GM12878 (cell line): ENCODE data around the gene ANKRD36C. TPM values are rescaled to one million over a fixed set of nuclear protein-coding genes. Genes with fewer than 3 reads are reported as not detected.
"Not testable (repeated sequence)": the region's sequence is repeated elsewhere in the genome, so short reads cannot be mapped to it uniquely, and the experiment has no call there.

Experiments
- ATAC-seq: fragments of 200-7000 bp; cut with Tn5 transposase; 3 replicates; pipeline ENCODE4 v1.9.1; 2020; ENCODE audit warnings: mild to moderate bottlenecking, moderate library complexity
- BruUV-seq: library from RNA; stranded (reverse); fragments of 400-500 nt; replicated peaks from 2 replicates; lab custom pipeline; 2021; lab: Mats Ljungman, UMichigan
- CTCF ChIA-PET: fragments of 300-600 bp; sonication (Branson Sonifier 250); formaldehyde crosslinking; extraction: SDS; loops from one replicate; lab custom pipeline; 2021; ENCODE audit warnings: inconsistent platforms; lab: Yijun Ruan, JAX
- POLR2A ChIA-PET: fragments of 350-600 bp; formaldehyde crosslinking; extraction: SDS; loops from one replicate; lab custom pipeline; 2021; ENCODE audit warnings: inconsistent platforms; lab: Charles Lee
- RAD21 ChIA-PET: fragments of 300-600 bp; sonication (Branson Sonifier 250); formaldehyde crosslinking; loops from one replicate; lab custom pipeline; 2023; ENCODE audit warnings: antibody characterized with exemption; ENCODE audit not compliant: unreplicated experiment; lab: Charles Lee
- SMC1A ChIA-PET: fragments of 300-600 bp; sonication (Branson Sonifier 250); formaldehyde crosslinking; loops from one replicate; lab custom pipeline; 2023; ENCODE audit not compliant: unreplicated experiment, uncharacterized antibody; lab: Charles Lee
- DNase-seq: peaks from one replicate; pipeline ENCODE4 v3.0.0-alpha.2; 2011; ENCODE audit warnings: low read depth, low spot score
- FAIRE-seq: peaks from 3 replicates; lab custom pipeline; 2011; peaks lifted over from hg19 to GRCh38; lab: Jason Lieb, UNC
- H2AFZ ChIP-seq: 2 replicates; pipeline ENCODE4 v1.6.0; 2011; ENCODE audit warnings: low read depth, low read length, control low read depth; ENCODE audit not compliant: control insufficient read depth
- H3K27ac ChIP-seq: 2 replicates; pipeline ENCODE4 v1.5.1; 2011; ENCODE audit warnings: control low read depth; ENCODE audit not compliant: control insufficient read depth, insufficient read depth
- H3K27me3 ChIP-seq, 2 experiments: replicated peaks in 1 of 2; 2 replicates each; pipeline versions ENCODE4 v1.6.0 to v1.6.1; 2011; ENCODE audit warnings: low read length in 1 of 2; ENCODE audit not compliant: control insufficient read depth in 2 of 2, insufficient read depth in 2 of 2
- H3K36me3 ChIP-seq, 2 experiments: 2 replicates each; pipeline ENCODE4 v1.5.1; 2011; ENCODE audit warnings: low read length in 1 of 2; ENCODE audit not compliant: control insufficient read depth in 2 of 2, insufficient read depth in 2 of 2
- H3K4me1 ChIP-seq: 2 replicates; pipeline ENCODE4 v1.6.1; 2011; ENCODE audit warnings: mild to moderate bottlenecking, low read length, moderate library complexity, mixed read lengths; ENCODE audit not compliant: control insufficient read depth, insufficient read depth
- H3K4me2 ChIP-seq: 2 replicates; pipeline ENCODE4 v1.6.0; 2011; ENCODE audit warnings: control low read depth; ENCODE audit not compliant: control insufficient read depth, insufficient read depth
- H3K4me3 ChIP-seq: fragments of 200-600 bp; sonication (generic); 2 replicates; pipeline ENCODE4 v1.5.1; 2016
- H3K79me2 ChIP-seq: 2 replicates; pipeline ENCODE4 v1.6.0; 2011; ENCODE audit warnings: low read length; ENCODE audit not compliant: control insufficient read depth, insufficient read depth
- H3K9ac ChIP-seq: 2 replicates; pipeline ENCODE4 v1.8.0; 2011; ENCODE audit warnings: low read length, control low read depth, mixed read lengths; ENCODE audit not compliant: control insufficient read depth, insufficient read depth
- H3K9me3 ChIP-seq: replicated peaks from 3 replicates; pipeline ENCODE4 v1.5.1; 2011; ENCODE audit warnings: mild to moderate bottlenecking, low read length; ENCODE audit not compliant: control insufficient read depth, insufficient read depth
- H4K20me1 ChIP-seq: 2 replicates; pipeline ENCODE4 v1.6.0; 2011; ENCODE audit not compliant: control insufficient read depth, insufficient read depth
- E4F1 ChIP-seq: fragments of 450-650 bp; IDR thresholded peaks from 2 replicates; pipeline ENCODE4 v1.6.1; 2018; ENCODE audit warnings: borderline replicate concordance, mild to moderate bottlenecking; ENCODE audit not compliant: partially characterized antibody
- NKRF ChIP-seq: fragments of 450-650 bp; conservative IDR thresholded peaks from 2 replicates; pipeline ENCODE4 v1.6.1; 2017; ENCODE audit warnings: mild to moderate bottlenecking, moderate library complexity
- WGBS: methylation state at CpG from one replicate; pipeline ENCODE4 v1.1.6; 2016; ENCODE audit warnings: low lambda C conversion rate; ENCODE audit not compliant: insufficient replicate concordance, insufficient coverage; ENCODE audit errors: missing lambda C conversion rate; 5-methylcytosine and 5-hydroxymethylcytosine counted together
- in situ Hi-C: fragments of 300-500 bp; cut with MboI; formaldehyde crosslinking; loops from 9 replicates; pipeline ENCODE4 v1.14.3; 2018; ENCODE audit warnings: mixed read lengths
- intact Hi-C: fragments of 100-400 bp; cut with micrococcal nuclease; formaldehyde crosslinking; loops from one replicate; pipeline ENCODE4 v1.14.2; 2022; ENCODE audit not compliant: unreplicated experiment
- polyA plus RNA-seq, 11 experiments: library from polyadenylated mRNA; depleted of rRNA in 4 of 11; unstranded in 6 of 11; stranded (reverse) in 5 of 11; fragments of >200 nt; fragmentation: Nextera tagmentation in 4 of 11; fragmentation: Illumina TruSeq in 1 of 11; extraction: Ambion mirVana in 4 of 11; extraction: Trizol in 1 of 11; gene quantifications; 1 replicate in 1 of 11; 2 replicates in 10 of 11; pipeline versions ENCODE4 v1.2.1 to v1.2.3, GENCODE V29; 2011 to 2016; ENCODE audit warnings: inconsistent platforms in 2 of 11, missing spikeins in 2 of 11, low read depth in 1 of 11
- total RNA-seq, 4 experiments: library from RNA; depleted of rRNA in 3 of 4; stranded (reverse); fragments of >200 nt in 3 of 4; fragmentation: Illumina TruSeq in 1 of 4; extraction: Trizol in 1 of 4; gene quantifications; 2 replicates each; pipeline versions ENCODE4 v1.2.1 to v1.2.3, GENCODE V29; 2013 to 2021
- TF ChIP-seq, protein P1 (sequence below): IDR thresholded peaks from 2 replicates; pipeline ENCODE4 v1.6.1; 2011; ENCODE audit warnings: low read depth, low read length, improper control_type of control experiment, borderline replicate concordance
- TF ChIP-seq, protein P2 (sequence below): fragments of 450-650 bp; IDR thresholded peaks from 2 replicates; pipeline ENCODE4 v1.6.1; 2017; ENCODE audit warnings: mild to moderate bottlenecking, moderate library complexity
- TF ChIP-seq, protein P3 (sequence below): IDR thresholded peaks from 2 replicates; pipeline ENCODE4 v1.6.1; 2012; ENCODE audit warnings: low read depth, low read length, improper control_type of control experiment

Gene ANKRD36C
- total and polyA plus RNA-seq, 10 of the 15 experiments (the other 5 are each of a cell fraction or from before 2014, with no cell fraction given) = 3.2 to 39.8 (median 19.5) TPM

GRCh38 chr2:95813311-95813710 lies 178.3 kb downstream of the ANKRD36C start:
- FAIRE-seq, H3K36me3 ChIP-seq, H3K4me1 ChIP-seq, H3K79me2 ChIP-seq, SMC1A ChIA-PET, RAD21 ChIA-PET, DNase-seq, H3K9me3 ChIP-seq, H3K4me3 ChIP-seq, H2AFZ ChIP-seq, CTCF ChIA-PET, intact Hi-C loops, H3K9ac ChIP-seq, ATAC-seq, H3K27ac ChIP-seq, H3K4me2 ChIP-seq, H4K20me1 ChIP-seq, H3K27me3 ChIP-seq, POLR2A ChIA-PET, in situ Hi-C loops, BruUV-seq: not testable (repeated sequence)
- WGBS = 45% methylated on average over 1 of the region's 1 CpG

- in situ Hi-C loops = no loop called here
- no peak overlapping the region for H3K27ac ChIP-seq
- no peaks in the 10 kb centered on the region for H3K79me2 ChIP-seq
- H3K4me1 ChIP-seq = no peaks in the 10 kb centered on the region
- no peaks in the 10 kb centered on the region for H3K9me3 ChIP-seq
- BruUV-seq = no TSS peak
- DNase-seq (no peak), ATAC-seq (no peak), FAIRE-seq (no peak)
- intact Hi-C loops = no loop called here
- H3K36me3 ChIP-seq = no peaks in the 10 kb centered on the region
- H3K4me2 ChIP-seq = no peak overlapping the region
- ChIA-PET POLR2A (no interaction called here), RAD21 (no interaction called here), CTCF (no interaction called here), SMC1A (no interaction called here)
- whole genome bisulfite sequencing = 74% methylated on average over 14 of the region's 14 CpGs
- no peak overlapping the region for H3K9ac ChIP-seq
- H3K4me3 ChIP-seq = no peak overlapping the region
- no peaks in the 10 kb centered on the region for H3K27me3 ChIP-seq
- H2AFZ ChIP-seq = no peak overlapping the region
- no peaks in the 10 kb centered on the region for H4K20me1 ChIP-seq
- TF ChIP-seq, protein P1, sequence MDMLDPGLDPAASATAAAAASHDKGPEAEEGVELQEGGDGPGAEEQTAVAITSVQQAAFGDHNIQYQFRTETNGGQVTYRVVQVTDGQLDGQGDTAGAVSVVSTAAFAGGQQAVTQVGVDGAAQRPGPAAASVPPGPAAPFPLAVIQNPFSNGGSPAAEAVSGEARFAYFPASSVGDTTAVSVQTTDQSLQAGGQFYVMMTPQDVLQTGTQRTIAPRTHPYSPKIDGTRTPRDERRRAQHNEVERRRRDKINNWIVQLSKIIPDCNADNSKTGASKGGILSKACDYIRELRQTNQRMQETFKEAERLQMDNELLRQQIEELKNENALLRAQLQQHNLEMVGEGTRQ = no peak
- TF ChIP-seq NKRF (no peak), E4F1 (no peak)
- TF ChIP-seq, protein P2, sequence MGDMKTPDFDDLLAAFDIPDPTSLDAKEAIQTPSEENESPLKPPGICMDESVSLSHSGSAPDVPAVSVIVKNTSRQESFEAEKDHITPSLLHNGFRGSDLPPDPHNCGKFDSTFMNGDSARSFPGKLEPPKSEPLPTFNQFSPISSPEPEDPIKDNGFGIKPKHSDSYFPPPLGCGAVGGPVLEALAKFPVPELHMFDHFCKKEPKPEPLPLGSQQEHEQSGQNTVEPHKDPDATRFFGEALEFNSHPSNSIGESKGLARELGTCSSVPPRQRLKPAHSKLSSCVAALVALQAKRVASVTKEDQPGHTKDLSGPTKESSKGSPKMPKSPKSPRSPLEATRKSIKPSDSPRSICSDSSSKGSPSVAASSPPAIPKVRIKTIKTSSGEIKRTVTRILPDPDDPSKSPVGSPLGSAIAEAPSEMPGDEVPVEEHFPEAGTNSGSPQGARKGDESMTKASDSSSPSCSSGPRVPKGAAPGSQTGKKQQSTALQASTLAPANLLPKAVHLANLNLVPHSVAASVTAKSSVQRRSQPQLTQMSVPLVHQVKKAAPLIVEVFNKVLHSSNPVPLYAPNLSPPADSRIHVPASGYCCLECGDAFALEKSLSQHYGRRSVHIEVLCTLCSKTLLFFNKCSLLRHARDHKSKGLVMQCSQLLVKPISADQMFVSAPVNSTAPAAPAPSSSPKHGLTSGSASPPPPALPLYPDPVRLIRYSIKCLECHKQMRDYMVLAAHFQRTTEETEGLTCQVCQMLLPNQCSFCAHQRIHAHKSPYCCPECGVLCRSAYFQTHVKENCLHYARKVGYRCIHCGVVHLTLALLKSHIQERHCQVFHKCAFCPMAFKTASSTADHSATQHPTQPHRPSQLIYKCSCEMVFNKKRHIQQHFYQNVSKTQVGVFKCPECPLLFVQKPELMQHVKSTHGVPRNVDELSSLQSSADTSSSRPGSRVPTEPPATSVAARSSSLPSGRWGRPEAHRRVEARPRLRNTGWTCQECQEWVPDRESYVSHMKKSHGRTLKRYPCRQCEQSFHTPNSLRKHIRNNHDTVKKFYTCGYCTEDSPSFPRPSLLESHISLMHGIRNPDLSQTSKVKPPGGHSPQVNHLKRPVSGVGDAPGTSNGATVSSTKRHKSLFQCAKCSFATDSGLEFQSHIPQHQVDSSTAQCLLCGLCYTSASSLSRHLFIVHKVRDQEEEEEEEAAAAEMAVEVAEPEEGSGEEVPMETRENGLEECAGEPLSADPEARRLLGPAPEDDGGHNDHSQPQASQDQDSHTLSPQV = no peak
- TF ChIP-seq, protein P3, sequence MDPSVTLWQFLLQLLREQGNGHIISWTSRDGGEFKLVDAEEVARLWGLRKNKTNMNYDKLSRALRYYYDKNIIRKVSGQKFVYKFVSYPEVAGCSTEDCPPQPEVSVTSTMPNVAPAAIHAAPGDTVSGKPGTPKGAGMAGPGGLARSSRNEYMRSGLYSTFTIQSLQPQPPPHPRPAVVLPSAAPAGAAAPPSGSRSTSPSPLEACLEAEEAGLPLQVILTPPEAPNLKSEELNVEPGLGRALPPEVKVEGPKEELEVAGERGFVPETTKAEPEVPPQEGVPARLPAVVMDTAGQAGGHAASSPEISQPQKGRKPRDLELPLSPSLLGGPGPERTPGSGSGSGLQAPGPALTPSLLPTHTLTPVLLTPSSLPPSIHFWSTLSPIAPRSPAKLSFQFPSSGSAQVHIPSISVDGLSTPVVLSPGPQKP = no peak
These were observed 191.7 kb downstream of the ANKRD36C start for GRCh38 chr2:95799892-95800291.
